KMS-11 (cell line): ENCODE results near the gene MEIOSIN.

Source experiments
- H2AFZ ChIP-seq: fragments of 200-600 bp; sonication (generic); 2 replicates; pipeline ENCODE4 v1.6.1; 2016; ENCODE audit warnings: antibody characterized with exemption, mixed run types, low read depth
- H3K27ac ChIP-seq: fragments of 200-600 bp; sonication (generic); 2 replicates; pipeline ENCODE4 v1.6.1; 2016; ENCODE audit warnings: mild to moderate bottlenecking, mixed run types
- H3K27me3 ChIP-seq: fragments of 200-600 bp; sonication (generic); 2 replicates; pipeline ENCODE4 v1.6.1; 2017; ENCODE audit warnings: mild to moderate bottlenecking, low read depth, mixed run types, moderate library complexity; ENCODE audit not compliant: insufficient read depth
- H3K36me3 ChIP-seq: fragments of 200-600 bp; sonication (generic); 2 replicates; pipeline ENCODE4 v1.6.1; 2017; ENCODE audit warnings: mild to moderate bottlenecking, mixed run types; ENCODE audit not compliant: insufficient read depth
- H3K4me1 ChIP-seq: fragments of 200-600 bp; sonication (generic); 2 replicates; pipeline ENCODE4 v1.6.1; 2016; ENCODE audit warnings: mild to moderate bottlenecking, low read depth, mixed run types; ENCODE audit not compliant: poor library complexity, severe bottlenecking
- H3K4me2 ChIP-seq: fragments of 200-600 bp; sonication (generic); 2 replicates; pipeline ENCODE4 v1.7.0; 2016; ENCODE audit warnings: mild to moderate bottlenecking, mixed run types
- H3K4me3 ChIP-seq: fragments of 200-600 bp; sonication (generic); IDR thresholded peaks from 2 replicates; pipeline ENCODE4 v1.6.1; 2017; ENCODE audit warnings: low read depth, low read length, mixed read lengths; ENCODE audit not compliant: insufficient read depth
- H3K79me2 ChIP-seq: fragments of 200-600 bp; sonication (generic); 2 replicates; pipeline ENCODE4 v1.6.1; 2016; ENCODE audit warnings: low read depth, mixed run types; ENCODE audit not compliant: insufficient read depth
- H3K9ac ChIP-seq: fragments of 200-600 bp; sonication (generic); 2 replicates; pipeline ENCODE4 v1.6.1; 2016; ENCODE audit warnings: mild to moderate bottlenecking, mixed run types
- H4K20me1 ChIP-seq: fragments of 200-600 bp; sonication (generic); 2 replicates; pipeline ENCODE4 v1.6.1; 2016; ENCODE audit warnings: mild to moderate bottlenecking, mixed run types; ENCODE audit not compliant: insufficient read depth
- TF ChIP-seq, protein P1 (sequence below): fragments of 200-600 bp; sonication (generic); conservative IDR thresholded peaks from 2 replicates; pipeline ENCODE4 v1.6.1; 2017; ENCODE audit warnings: low read depth, mild to moderate bottlenecking, antibody characterized with exemption, low read length, moderate library complexity, mixed read lengths

MEIOSIN gene

DNA sequence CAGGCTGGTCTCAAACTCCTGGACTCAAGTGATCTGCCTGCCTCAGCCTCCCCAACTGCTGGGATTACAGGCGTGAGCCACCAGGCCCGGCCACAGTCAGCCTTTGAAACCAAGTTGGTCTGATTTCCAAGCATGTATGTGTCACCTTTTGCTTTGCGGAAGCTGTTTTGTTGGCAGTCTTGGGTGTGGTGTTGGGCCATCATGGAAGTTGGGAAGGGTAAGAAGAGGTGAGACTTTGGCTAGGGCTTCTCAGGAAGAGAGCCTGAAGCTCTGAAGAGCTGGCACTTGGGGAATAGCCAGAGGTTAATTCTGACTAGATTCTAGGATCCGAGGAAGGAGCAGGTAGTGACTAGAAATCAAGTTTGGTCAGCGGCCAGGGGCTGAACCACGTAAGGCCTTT, 79.1 kb downstream of the MEIOSIN start:
- no peaks in the 10 kb centered on the region for H4K20me1 ChIP-seq
- H3K4me2 ChIP-seq, result no peak overlapping the region
- no peak overlapping the region for H3K9ac ChIP-seq
- no peaks in the 10 kb centered on the region for H3K36me3 ChIP-seq
- H3K79me2 ChIP-seq, result no peaks in the 10 kb centered on the region
- TF ChIP-seq, protein P1, sequence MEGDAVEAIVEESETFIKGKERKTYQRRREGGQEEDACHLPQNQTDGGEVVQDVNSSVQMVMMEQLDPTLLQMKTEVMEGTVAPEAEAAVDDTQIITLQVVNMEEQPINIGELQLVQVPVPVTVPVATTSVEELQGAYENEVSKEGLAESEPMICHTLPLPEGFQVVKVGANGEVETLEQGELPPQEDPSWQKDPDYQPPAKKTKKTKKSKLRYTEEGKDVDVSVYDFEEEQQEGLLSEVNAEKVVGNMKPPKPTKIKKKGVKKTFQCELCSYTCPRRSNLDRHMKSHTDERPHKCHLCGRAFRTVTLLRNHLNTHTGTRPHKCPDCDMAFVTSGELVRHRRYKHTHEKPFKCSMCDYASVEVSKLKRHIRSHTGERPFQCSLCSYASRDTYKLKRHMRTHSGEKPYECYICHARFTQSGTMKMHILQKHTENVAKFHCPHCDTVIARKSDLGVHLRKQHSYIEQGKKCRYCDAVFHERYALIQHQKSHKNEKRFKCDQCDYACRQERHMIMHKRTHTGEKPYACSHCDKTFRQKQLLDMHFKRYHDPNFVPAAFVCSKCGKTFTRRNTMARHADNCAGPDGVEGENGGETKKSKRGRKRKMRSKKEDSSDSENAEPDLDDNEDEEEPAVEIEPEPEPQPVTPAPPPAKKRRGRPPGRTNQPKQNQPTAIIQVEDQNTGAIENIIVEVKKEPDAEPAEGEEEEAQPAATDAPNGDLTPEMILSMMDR, result no peak
- peaks cover 31% of the 10 kb centered on the region for H3K4me1 ChIP-seq
- no peak overlapping the region for H3K27ac ChIP-seq
- H2AFZ ChIP-seq, result no peak overlapping the region
- no peaks in the 10 kb centered on the region for H3K27me3 ChIP-seq
- H3K4me3 ChIP-seq, result no peak overlapping the region
